ENCODE measurements around the gene KIAA1217. TPM values are rescaled to one million over a fixed set of nuclear protein-coding genes. Genes with fewer than 3 reads are reported as not detected.

KIAA1217 gene
- polyA plus RNA-seq, 1 donor from 2014 or later: 0.22 TPM

GRCh38 chr10:24394461-24395190 lies 185.7 kb downstream of the KIAA1217 start:
- H3K9ac ChIP-seq (ENCODE audit: low read length): no peak overlapping the region
- H2AFZ ChIP-seq (ENCODE audit: low read depth, low read length): no peak overlapping the region
- no peak for TF ChIP-seq EZH2 (IDR thresholded peaks at IDR 0.05; ENCODE audit: borderline replicate concordance, insufficient read depth, low read length, poor library complexity, severe bottlenecking)
- no peak for TF ChIP-seq SMC3 (conservative IDR thresholded peaks at IDR 0.05; ENCODE audit: poor library complexity)
- no peak for TF ChIP-seq MXI1 (conservative IDR thresholded peaks at IDR 0.05; ENCODE audit: poor library complexity, severe bottlenecking)
- TF ChIP-seq CTCF (IDR thresholded peaks at IDR 0.05; ENCODE audit: poor library complexity, severe bottlenecking): no peak
- no peak for TF ChIP-seq TAF1 (IDR thresholded peaks at IDR 0.05; ENCODE audit: low read depth)
- TF ChIP-seq RAD21 (conservative IDR thresholded peaks at IDR 0.05): no peak
- TF ChIP-seq EP300 (conservative IDR thresholded peaks at IDR 0.05; ENCODE audit: poor library complexity, severe bottlenecking): no peak
- no peak for TF ChIP-seq POLR2AphosphoS5 (IDR thresholded peaks at IDR 0.05)
- no peak for TF ChIP-seq REST (IDR thresholded peaks at IDR 0.05; ENCODE audit: borderline replicate concordance)
- H4K20me1 ChIP-seq (ENCODE audit: insufficient read depth): no peaks in the 10 kb centered on the region
- no peak overlapping the region for H3K27ac ChIP-seq (ENCODE audit: low read length)
- H3K9me3 ChIP-seq (ENCODE audit: low read length): no peaks in the 10 kb centered on the region
- H3K79me2 ChIP-seq (replicated peaks; ENCODE audit: insufficient read depth, low read length): no peaks in the 10 kb centered on the region
- H3K4me3 ChIP-seq (ENCODE audit: low read length): no peak overlapping the region
- H3K27me3 ChIP-seq (ENCODE audit: insufficient read depth, low read depth, low read length): no peaks in the 10 kb centered on the region
- H3K4me2 ChIP-seq (ENCODE audit: low read length): no peak overlapping the region
- H3F3A ChIP-seq (ENCODE audit: insufficient read depth, low read length, poor library complexity, severe bottlenecking): no peaks in the 10 kb centered on the region
- no peaks in the 10 kb centered on the region for H3K9me2 ChIP-seq (ENCODE audit: insufficient read depth, low read length)
- H3K36me3 ChIP-seq (ENCODE audit: insufficient read depth, low read length): no peaks in the 10 kb centered on the region

- H4K20me1 ChIP-seq (ENCODE audit: insufficient read depth): no peaks in the 10 kb centered on the region
- no peaks in the 10 kb centered on the region for H3K9me2 ChIP-seq (ENCODE audit: insufficient read depth, low read length)
- no peaks in the 10 kb centered on the region for H3K27me3 ChIP-seq (ENCODE audit: insufficient read depth, low read depth, low read length)
- H3K79me2 ChIP-seq (replicated peaks; ENCODE audit: insufficient read depth, low read length): no peaks in the 10 kb centered on the region
- no peaks in the 10 kb centered on the region for H3K36me3 ChIP-seq (ENCODE audit: insufficient read depth, low read length)
- no peak overlapping the region for H3K9ac ChIP-seq (ENCODE audit: low read length)
- H3K4me3 ChIP-seq (ENCODE audit: low read length): no peak overlapping the region
- no peak overlapping the region for H2AFZ ChIP-seq (ENCODE audit: low read depth, low read length)
- TF ChIP-seq TAF1 (IDR thresholded peaks at IDR 0.05; ENCODE audit: low read depth): no peak
- TF ChIP-seq POLR2AphosphoS5 (IDR thresholded peaks at IDR 0.05): no peak
- TF ChIP-seq MXI1 (conservative IDR thresholded peaks at IDR 0.05; ENCODE audit: poor library complexity, severe bottlenecking): no peak
- no peak for TF ChIP-seq SMC3 (conservative IDR thresholded peaks at IDR 0.05; ENCODE audit: poor library complexity)
- TF ChIP-seq RAD21 (conservative IDR thresholded peaks at IDR 0.05): no peak
- no peak for TF ChIP-seq EZH2 (IDR thresholded peaks at IDR 0.05; ENCODE audit: borderline replicate concordance, insufficient read depth, low read length, poor library complexity, severe bottlenecking)
- TF ChIP-seq EP300 (conservative IDR thresholded peaks at IDR 0.05; ENCODE audit: poor library complexity, severe bottlenecking): no peak
- TF ChIP-seq CTCF (IDR thresholded peaks at IDR 0.05; ENCODE audit: poor library complexity, severe bottlenecking): no peak
- TF ChIP-seq REST (IDR thresholded peaks at IDR 0.05; ENCODE audit: borderline replicate concordance): no peak
- no peak overlapping the region for H3K4me2 ChIP-seq (ENCODE audit: low read length)
- H3F3A ChIP-seq (ENCODE audit: insufficient read depth, low read length, poor library complexity, severe bottlenecking): no peaks in the 10 kb centered on the region
- H3K27ac ChIP-seq (ENCODE audit: low read length): no peak overlapping the region
- H3K9me3 ChIP-seq (ENCODE audit: low read length): no peaks in the 10 kb centered on the region
Observed at GRCh38 chr10:24396396-24396795, 187.5 kb downstream of the KIAA1217 start.
